Immature natural killer cell (primary cell): ENCODE results near the gene ADRA1B. TPM values are rescaled to one million over a fixed set of nuclear protein-coding genes. Genes with fewer than 3 reads are reported as not detected.

ENCODE experiments used
- DNase-seq, 3 donors: peaks; one replicate each; pipeline ENCODE4 v3.0.0; 2022; ENCODE audit warnings: mixed read lengths in 1 of 3
- H3K27ac Mint-ChIP-seq, 6 donors: one replicate each; pipeline ENCODE4 v1.8.0; 2020; ENCODE audit warnings: mixed read lengths in 6 of 6, mild to moderate bottlenecking in 5 of 6, inconsistent platforms in 4 of 6, moderate library complexity in 3 of 6
- H3K27me3 Mint-ChIP-seq, 3 donors: one replicate each; pipeline ENCODE4 v1.8.0; 2020 to 2021; ENCODE audit warnings: low read depth in 3 of 3, mild to moderate bottlenecking in 3 of 3, mixed read lengths in 3 of 3, moderate library complexity in 3 of 3, inconsistent platforms in 1 of 3
- H3K36me3 Mint-ChIP-seq, 3 donors: one replicate each; pipeline ENCODE4 v1.8.0; 2020; ENCODE audit warnings: mixed read lengths in 3 of 3, inconsistent platforms in 2 of 3, mild to moderate bottlenecking in 2 of 3
- H3K4me1 Mint-ChIP-seq, 2 donors: one replicate each; pipeline ENCODE4 v1.8.0; 2020; ENCODE audit warnings: inconsistent platforms in 2 of 2, mild to moderate bottlenecking in 2 of 2, mixed read lengths in 2 of 2, moderate library complexity in 1 of 2
- H3K4me3 Mint-ChIP-seq, 5 donors: one replicate each; pipeline ENCODE4 v1.8.0; 2020; ENCODE audit warnings: mild to moderate bottlenecking in 5 of 5, mixed read lengths in 5 of 5, inconsistent platforms in 3 of 5, moderate library complexity in 3 of 5
- H3K9me3 Mint-ChIP-seq, 6 donors: one replicate each; pipeline ENCODE4 v1.8.0; 2020; ENCODE audit warnings: mild to moderate bottlenecking in 6 of 6, mixed read lengths in 6 of 6, inconsistent platforms in 4 of 6, moderate library complexity in 3 of 6
- polyA plus RNA-seq, 3 donors: library from polyadenylated mRNA; unstranded; fragments of 300-500 nt; fragmentation: Illumina TruSeq; gene quantifications; one replicate each; pipeline ENCODE4 v1.2.3, GENCODE V29; 2021

The ADRA1B gene
- polyA plus RNA-seq, 3 donors from 2014 or later = not detected

- Mint-ChIP-seq H3K4me3 (no peak overlapping the region), H3K27me3 (peaks cover 4 to 10% (median 7%) of the 10 kb centered on the region in 3 donors), H3K36me3 (no peaks in the 10 kb centered on the region), H3K9me3 (no peaks in the 10 kb centered on the region), H3K27ac (no peak overlapping the region), H3K4me1 (no peaks in the 10 kb centered on the region)
- DNase-seq = no peak
Measured at GRCh38 chr5:159906943-159907342, 9.3 kb upstream of the ADRA1B start.

DNA sequence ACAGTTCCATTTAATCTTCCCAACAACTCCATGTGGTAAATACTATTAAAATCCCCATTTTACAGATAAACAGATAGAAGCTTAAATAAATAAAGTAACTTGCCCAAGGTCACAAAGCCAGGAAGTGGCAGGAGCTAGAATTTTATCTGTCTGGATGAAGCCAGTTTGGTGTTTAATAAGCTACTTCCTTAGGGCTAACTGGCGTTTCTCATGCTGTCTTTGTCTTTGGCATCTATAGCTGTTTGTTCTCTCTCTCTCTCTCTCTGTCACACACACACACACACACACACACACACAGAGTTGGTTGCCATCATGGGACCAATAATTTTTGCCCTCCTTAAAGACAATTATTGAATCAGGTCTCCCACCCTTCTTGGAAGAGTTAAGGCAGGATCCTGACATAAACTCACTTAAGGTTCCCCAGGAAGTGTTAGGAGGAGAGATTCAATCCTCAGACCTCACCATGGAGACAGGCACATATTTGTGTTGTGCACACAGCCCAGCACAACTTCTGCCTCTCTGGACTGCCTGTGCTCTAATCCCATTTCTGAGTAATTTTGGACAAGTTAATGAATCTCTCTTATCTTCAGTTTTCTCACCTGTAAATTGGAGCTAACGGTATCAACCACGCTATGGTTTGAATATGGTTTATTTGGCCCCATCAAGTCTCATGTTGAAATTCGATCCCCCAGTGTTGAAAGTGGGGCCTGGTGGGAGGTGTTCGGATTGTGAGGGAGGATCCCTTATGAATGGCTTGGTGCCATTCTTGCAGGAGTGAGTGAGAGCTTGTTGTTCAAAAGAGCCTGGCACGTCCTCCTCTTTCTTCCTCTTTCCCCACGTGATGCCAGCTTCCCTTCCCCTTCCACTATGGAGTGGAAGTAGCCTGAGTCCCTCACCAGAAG lies 8.3 kb upstream of the ADRA1B start:
- Mint-ChIP-seq H3K27me3 (peaks cover 7 to 8% (median 8%) of the 10 kb centered on the region in 3 donors), H3K27ac (no peak overlapping the region), H3K4me3 (no peak overlapping the region), H3K9me3 (no peaks in the 10 kb centered on the region), H3K36me3 (no peaks in the 10 kb centered on the region), H3K4me1 (no peaks in the 10 kb centered on the region)
- DNase-seq = no peak

DNA sequence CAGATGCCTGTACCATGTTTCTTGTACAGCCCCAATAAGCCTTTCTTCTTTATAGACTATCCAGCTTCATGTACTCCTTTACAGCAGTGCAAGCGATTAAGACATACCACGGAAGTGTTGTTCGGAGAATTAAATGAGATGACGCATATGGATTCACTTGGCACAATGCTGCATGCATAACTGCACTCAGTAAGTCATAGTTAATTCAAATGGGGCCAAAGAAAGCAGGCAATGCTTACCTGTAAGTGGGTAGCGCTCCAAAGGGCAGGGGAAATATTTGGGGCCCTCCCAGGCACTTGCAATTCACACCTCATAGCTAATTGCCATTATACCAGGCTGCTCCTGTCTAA lies 7.7 kb upstream of the ADRA1B start:
- H3K27me3 Mint-ChIP-seq = peaks cover 7 to 8% (median 8%) of the 10 kb centered on the region in 3 donors
- no peaks in the 10 kb centered on the region for H3K9me3 Mint-ChIP-seq
- H3K36me3 Mint-ChIP-seq = no peaks in the 10 kb centered on the region
- no peak overlapping the region for H3K4me3 Mint-ChIP-seq
- DNase-seq = no peak
- H3K4me1 Mint-ChIP-seq = no peaks in the 10 kb centered on the region
- H3K27ac Mint-ChIP-seq = no peak overlapping the region

DNA sequence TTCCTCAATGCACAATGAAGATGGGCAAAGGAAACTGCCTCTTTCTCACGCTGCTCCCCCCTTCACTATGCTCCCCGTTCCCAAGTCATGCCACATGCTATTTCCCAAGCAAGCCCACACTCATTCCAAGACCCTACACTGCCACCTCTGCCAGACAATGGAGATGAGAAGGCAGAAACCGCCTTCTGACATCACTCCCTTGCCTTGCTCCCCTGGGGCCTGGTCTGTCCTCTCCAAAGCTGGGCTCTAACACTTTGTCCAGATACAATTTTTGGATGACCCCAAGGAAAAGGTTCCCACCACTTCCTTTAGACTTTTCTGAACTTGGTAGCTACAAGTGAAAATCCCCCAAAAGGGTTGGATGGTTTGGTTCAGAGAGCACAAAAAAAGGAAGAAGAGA lies 7.2 kb upstream of the ADRA1B start:
- Mint-ChIP-seq H3K27me3 (peaks cover 7 to 8% (median 8%) of the 10 kb centered on the region in 3 donors), H3K4me1 (no peaks in the 10 kb centered on the region), H3K4me3 (no peak overlapping the region), H3K27ac (no peak overlapping the region), H3K9me3 (no peaks in the 10 kb centered on the region), H3K36me3 (no peaks in the 10 kb centered on the region)
- no peak for DNase-seq

- Mint-ChIP-seq H3K4me1 (no peaks in the 10 kb centered on the region), H3K9me3 (no peaks in the 10 kb centered on the region), H3K4me3 (no peak overlapping the region), H3K27me3 (peaks cover 6 to 9% (median 8%) of the 10 kb centered on the region in 3 donors), H3K27ac (no peak overlapping the region), H3K36me3 (no peaks in the 10 kb centered on the region)
- DNase-seq = no peak
Measured at GRCh38 chr5:159910207-159910842, 6.0 kb upstream of the ADRA1B start.

GRCh38 chr5:159910843-159911229 lies 5.4 kb upstream of the ADRA1B start:
- H3K27me3 Mint-ChIP-seq = peaks cover 9 to 13% (median 11%) of the 10 kb centered on the region in 3 donors
- no peaks in the 10 kb centered on the region for H3K9me3 Mint-ChIP-seq

DNA sequence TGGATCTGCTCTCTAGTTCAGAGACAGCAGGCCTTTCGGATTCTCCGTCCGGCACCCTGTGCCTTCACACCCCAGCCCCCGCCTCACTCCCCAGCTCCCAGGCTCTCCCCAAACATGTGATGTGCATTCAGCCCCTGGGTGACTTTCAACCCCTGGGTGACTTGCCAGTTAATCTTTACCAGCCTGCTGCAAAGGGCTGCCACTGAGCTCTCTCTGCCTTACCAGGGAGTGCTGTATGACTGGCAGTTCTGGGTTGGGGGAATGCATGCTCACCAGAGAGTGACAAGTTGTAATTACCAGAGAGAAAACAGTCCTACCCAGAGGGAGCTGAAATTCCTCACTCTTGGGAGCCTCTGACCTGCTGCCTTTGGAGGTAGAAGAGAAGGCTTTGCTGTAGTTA lies 4.9 kb upstream of the ADRA1B start:
- Mint-ChIP-seq H3K36me3 (no peaks in the 10 kb centered on the region), H3K27ac (no peak overlapping the region), H3K9me3 (no peaks in the 10 kb centered on the region), H3K4me3 (no peak overlapping the region), H3K27me3 (peaks cover 11 to 14% (median 13%) of the 10 kb centered on the region in 3 donors), H3K4me1 (peaks cover 0 to 5% of the 10 kb centered on the region in 2 donors)
- no peak for DNase-seq

More at GRCh38 chr5:159910843-159911229, 5.4 kb upstream of the ADRA1B start:
- Mint-ChIP-seq H3K4me3 (no peak overlapping the region), H3K36me3 (no peaks in the 10 kb centered on the region), H3K27ac (no peak overlapping the region), H3K4me1 (peaks cover 0 to 4% of the 10 kb centered on the region in 2 donors)
- DNase-seq = no peak

GRCh38 chr5:159912033-159912800 lies 4.1 kb upstream of the ADRA1B start:
- Mint-ChIP-seq H3K4me3 (no peak overlapping the region), H3K9me3 (peaks cover 0 to under 1% (median 0%) of the 10 kb centered on the region in 6 donors), H3K36me3 (peaks cover 0 to 1% (median 0%) of the 10 kb centered on the region in 3 donors), H3K27ac (no peak overlapping the region), H3K4me1 (peaks cover 3 to 10% of the 10 kb centered on the region in 2 donors), H3K27me3 (peaks cover 15 to 18% (median 17%) of the 10 kb centered on the region in 3 donors)
- no peak for DNase-seq

- peaks cover 16 to 20% (median 20%) of the 10 kb centered on the region in 3 donors for H3K27me3 Mint-ChIP-seq
- H3K27ac Mint-ChIP-seq = no peak overlapping the region
- H3K4me3 Mint-ChIP-seq = no peak overlapping the region
- peaks cover 0 to 3% (median 0%) of the 10 kb centered on the region in 3 donors for H3K36me3 Mint-ChIP-seq
- peaks cover 6 to 13% of the 10 kb centered on the region in 2 donors for H3K4me1 Mint-ChIP-seq
- DNase-seq = no peak
- H3K9me3 Mint-ChIP-seq = peaks cover 0 to 2% (median 0%) of the 10 kb centered on the region in 6 donors
Measured at GRCh38 chr5:159913048-159913447, 3.2 kb upstream of the ADRA1B start.

DNA sequence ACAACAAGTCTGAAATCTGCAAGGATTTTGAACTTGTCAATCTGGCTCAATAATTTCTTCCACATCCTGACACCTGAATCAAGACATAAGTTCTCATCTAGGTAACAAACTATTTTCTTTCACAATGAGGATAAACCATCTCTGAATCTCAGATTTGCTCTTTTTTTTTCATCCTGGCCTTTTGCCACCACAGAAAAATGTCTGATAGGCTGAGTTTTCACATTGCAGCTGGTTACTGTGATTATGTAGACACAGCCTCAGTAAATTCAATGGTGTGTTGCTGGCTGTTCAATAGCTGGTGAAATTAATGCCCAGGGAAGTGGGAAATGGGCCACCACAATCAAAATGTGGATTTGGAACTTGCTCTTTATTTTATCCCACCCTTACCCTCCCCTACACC lies 2.8 kb upstream of the ADRA1B start:
- DNase-seq = no peak
- Mint-ChIP-seq H3K4me3 (no peak overlapping the region), H3K36me3 (peaks cover 0 to 3% (median 0%) of the 10 kb centered on the region in 3 donors), H3K4me1 (peaks cover 6 to 13% of the 10 kb centered on the region in 2 donors), H3K27ac (no peak overlapping the region), H3K9me3 (peaks cover 0 to 2% (median 0%) of the 10 kb centered on the region in 6 donors), H3K27me3 (peaks cover 21 to 25% (median 25%) of the 10 kb centered on the region in 3 donors)

DNA sequence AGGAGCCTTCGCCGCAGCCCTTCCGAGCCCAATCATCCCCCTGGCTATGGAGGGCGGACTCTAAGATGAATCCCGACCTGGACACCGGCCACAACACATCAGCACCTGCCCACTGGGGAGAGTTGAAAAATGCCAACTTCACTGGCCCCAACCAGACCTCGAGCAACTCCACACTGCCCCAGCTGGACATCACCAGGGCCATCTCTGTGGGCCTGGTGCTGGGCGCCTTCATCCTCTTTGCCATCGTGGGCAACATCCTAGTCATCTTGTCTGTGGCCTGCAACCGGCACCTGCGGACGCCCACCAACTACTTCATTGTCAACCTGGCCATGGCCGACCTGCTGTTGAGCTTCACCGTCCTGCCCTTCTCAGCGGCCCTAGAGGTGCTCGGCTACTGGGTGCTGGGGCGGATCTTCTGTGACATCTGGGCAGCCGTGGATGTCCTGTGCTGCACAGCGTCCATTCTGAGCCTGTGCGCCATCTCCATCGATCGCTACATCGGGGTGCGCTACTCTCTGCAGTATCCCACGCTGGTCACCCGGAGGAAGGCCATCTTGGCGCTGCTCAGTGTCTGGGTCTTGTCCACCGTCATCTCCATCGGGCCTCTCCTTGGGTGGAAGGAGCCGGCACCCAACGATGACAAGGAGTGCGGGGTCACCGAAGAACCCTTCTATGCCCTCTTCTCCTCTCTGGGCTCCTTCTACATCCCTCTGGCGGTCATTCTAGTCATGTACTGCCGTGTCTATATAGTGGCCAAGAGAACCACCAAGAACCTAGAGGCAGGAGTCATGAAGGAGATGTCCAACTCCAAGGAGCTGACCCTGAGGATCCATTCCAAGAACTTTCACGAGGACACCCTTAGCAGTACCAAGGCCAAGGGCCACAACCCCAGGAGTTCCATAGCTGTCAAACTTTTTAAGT lies 819 bp downstream of the ADRA1B start:
- peaks cover 6 to 13% of the 10 kb centered on the region in 2 donors for H3K4me1 Mint-ChIP-seq
- DNase-seq = no peak
- peaks cover 0 to 3% (median 0%) of the 10 kb centered on the region in 3 donors for H3K36me3 Mint-ChIP-seq
- peaks cover 0 to 2% (median 0%) of the 10 kb centered on the region in 6 donors for H3K9me3 Mint-ChIP-seq
- no peak overlapping the region for H3K27ac Mint-ChIP-seq
- peak overlapping the region in 4 of 5 donors; percentile 51 to 72 (median 57) for H3K4me3 Mint-ChIP-seq
- H3K27me3 Mint-ChIP-seq = peaks cover 22 to 26% (median 23%) of the 10 kb centered on the region in 3 donors

DNA sequence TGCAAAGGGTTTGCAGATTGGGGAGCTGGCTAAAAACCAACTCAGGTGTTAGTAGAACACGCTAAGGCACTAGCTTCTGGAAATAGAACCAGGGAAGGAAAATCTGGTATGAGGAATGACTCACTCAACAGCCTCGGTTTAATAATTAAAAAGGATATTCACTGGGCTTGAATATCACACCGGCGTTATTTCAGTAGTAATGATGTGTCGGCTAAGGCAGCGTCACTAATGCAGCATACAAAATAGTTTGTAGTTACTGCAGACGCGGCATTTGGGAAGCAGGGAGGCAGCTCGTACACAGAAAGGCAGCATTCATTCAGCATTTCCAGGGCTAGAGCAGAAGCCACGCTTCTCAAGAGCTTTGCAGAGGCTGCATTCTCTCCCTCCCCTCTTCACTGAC lies 1.7 kb downstream of the ADRA1B start:
- DNase-seq = no peak

DNA sequence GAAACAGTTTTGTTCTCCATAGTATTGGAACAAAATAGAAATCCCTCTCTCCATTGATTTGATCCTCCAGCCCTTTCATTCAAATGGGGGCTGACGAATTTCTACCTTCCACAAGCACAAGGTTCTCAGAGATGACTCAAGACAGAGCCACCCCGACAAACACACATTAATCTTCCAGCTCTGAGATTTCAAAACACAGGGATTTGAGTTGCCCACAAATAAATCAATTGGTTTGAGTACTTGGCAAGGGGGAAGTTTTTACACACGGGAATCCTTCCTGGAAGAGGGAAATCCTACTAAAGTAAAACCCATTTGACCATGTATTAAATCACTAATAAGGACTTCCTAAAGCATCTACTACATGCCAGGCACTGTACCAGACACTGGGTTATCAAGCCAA lies 5.4 kb downstream of the ADRA1B start:
- H3K9me3 Mint-ChIP-seq = peaks cover 0 to 2% (median 0%) of the 10 kb centered on the region in 6 donors
- no peak overlapping the region for H3K27ac Mint-ChIP-seq
- DNase-seq = no peak
- peaks cover 13 to 24% (median 18%) of the 10 kb centered on the region in 3 donors for H3K27me3 Mint-ChIP-seq
- peaks cover 0 to 3% (median 0%) of the 10 kb centered on the region in 3 donors for H3K36me3 Mint-ChIP-seq
- peaks cover 6 to 8% of the 10 kb centered on the region in 2 donors for H3K4me1 Mint-ChIP-seq
- H3K4me3 Mint-ChIP-seq = no peak overlapping the region

More for the DNA sequence above, 1.7 kb downstream of the ADRA1B start:
- H3K36me3 Mint-ChIP-seq = peaks cover 0 to 3% (median 0%) of the 10 kb centered on the region in 3 donors
- H3K9me3 Mint-ChIP-seq = peaks cover 0 to 2% (median 0%) of the 10 kb centered on the region in 6 donors
- H3K4me1 Mint-ChIP-seq = peaks cover 6 to 13% of the 10 kb centered on the region in 2 donors
- no peak overlapping the region for H3K4me3 Mint-ChIP-seq
- peaks cover 19 to 26% (median 23%) of the 10 kb centered on the region in 3 donors for H3K27me3 Mint-ChIP-seq
- H3K27ac Mint-ChIP-seq = no peak overlapping the region
